ENCODE measurements around the gene PPP2R2C.

PPP2R2C gene

GRCh38 chr4:6469144-6469543 lies 3.3 kb downstream of the PPP2R2C start:
- DNase-seq (ENCODE audit: low read depth in 2 of 2): no peak

- no peak for DNase-seq (ENCODE audit: low read depth in 2 of 2)
Measured at GRCh38 chr4:6468376-6468775, 4.0 kb downstream of the PPP2R2C start.

- no peak for DNase-seq (ENCODE audit: low read depth in 2 of 2)
Measured at GRCh38 chr4:6467600-6467999, 4.8 kb downstream of the PPP2R2C start.

- no peak for DNase-seq (ENCODE audit: low read depth in 2 of 2)
Measured at GRCh38 chr4:6466756-6467381, 5.5 kb downstream of the PPP2R2C start.

- DNase-seq (ENCODE audit: low read depth in 2 of 2): no peak
Measured at GRCh38 chr4:6465955-6466354, 6.5 kb downstream of the PPP2R2C start.

GRCh38 chr4:6464842-6465588 lies 7.4 kb downstream of the PPP2R2C start:
- no peak for DNase-seq (ENCODE audit: low read depth in 2 of 2)

- no peak for DNase-seq (ENCODE audit: low read depth in 2 of 2)
Measured at GRCh38 chr4:6463311-6464289, 8.8 kb downstream of the PPP2R2C start.

- DNase-seq (ENCODE audit: low read depth in 2 of 2): no peak
Measured at GRCh38 chr4:6461301-6462165, 10.9 kb downstream of the PPP2R2C start.

GRCh38 chr4:6460876-6461275 lies 11.5 kb downstream of the PPP2R2C start:
- DNase-seq (ENCODE audit: low read depth in 2 of 2): no peak

GRCh38 chr4:6458528-6458927 lies 13.9 kb downstream of the PPP2R2C start:
- no peak for DNase-seq (ENCODE audit: low read depth in 2 of 2)

- DNase-seq (ENCODE audit: low read depth in 2 of 2): no peak
Measured at GRCh38 chr4:6456450-6456849, 16.0 kb downstream of the PPP2R2C start.

GRCh38 chr4:6454112-6454910 lies 18.1 kb downstream of the PPP2R2C start:
- no peak for DNase-seq (ENCODE audit: low read depth in 2 of 2)

GRCh38 chr4:6453688-6453990 lies 18.8 kb downstream of the PPP2R2C start:
- DNase-seq (ENCODE audit: low read depth in 2 of 2): no peak

GRCh38 chr4:6452897-6453687 lies 19.3 kb downstream of the PPP2R2C start:
- DNase-seq (ENCODE audit: low read depth in 2 of 2): no peak

- DNase-seq (ENCODE audit: low read depth in 2 of 2): no peak
Measured at GRCh38 chr4:6452116-6452896, 20.1 kb downstream of the PPP2R2C start.

- no peak for DNase-seq (ENCODE audit: low read depth in 2 of 2)
Measured at GRCh38 chr4:6451309-6451708, 21.1 kb downstream of the PPP2R2C start.

- DNase-seq (ENCODE audit: low read depth in 2 of 2): no peak
Measured at GRCh38 chr4:6450709-6451108, 21.7 kb downstream of the PPP2R2C start.

- DNase-seq (ENCODE audit: low read depth in 2 of 2): no peak
Measured at GRCh38 chr4:6449746-6450369, 22.6 kb downstream of the PPP2R2C start.

GRCh38 chr4:6449335-6449734 lies 23.1 kb downstream of the PPP2R2C start:
- no peak for DNase-seq (ENCODE audit: low read depth in 2 of 2)
